GM21390 (cell line): Measurements from ENCODE around the gene SDHAF1.
"Not testable (repeated sequence)": the region's sequence is repeated elsewhere in the genome, so short reads cannot be mapped to it uniquely, and the experiment has no call there.

Source experiments
- ATAC-seq: cut with Tn5 transposase; IDR thresholded peaks from one replicate; pipeline ENCODE4 v1.9.1; 2021; ENCODE audit not compliant: unreplicated experiment

The SDHAF1 gene

GRCh38 chr19:35995048-35995993 lies at the start of gene SDHAF1:
TSS of gene SDHAF1 (plus strand) at chr19:35995188. CDS start at chr19:35995275, 87 bp downstream.
- peak; percentile 77 for ATAC-seq

GRCh38 chr19:35946203-35946602 lies 48.8 kb upstream of the SDHAF1 start:
- no peak for ATAC-seq

- ATAC-seq: no peak
Observed at GRCh38 chr19:35949131-35949530, 45.9 kb upstream of the SDHAF1 start.

- no peak for ATAC-seq
Observed at GRCh38 chr19:35955881-35956634, 38.9 kb upstream of the SDHAF1 start.

- not testable (repeated sequence) for ATAC-seq
Observed at GRCh38 chr19:35957411-35957810, 37.6 kb upstream of the SDHAF1 start.

- ATAC-seq: no peak
Observed at GRCh38 chr19:35958660-35959039, 36.3 kb upstream of the SDHAF1 start.

- no peak for ATAC-seq
Observed at GRCh38 chr19:35959040-35959967, 35.7 kb upstream of the SDHAF1 start.

- ATAC-seq: no peak
Observed at GRCh38 chr19:35959968-35960320, 35.0 kb upstream of the SDHAF1 start.

- ATAC-seq: no peak
Observed at GRCh38 chr19:35960432-35960972, 34.5 kb upstream of the SDHAF1 start.

GRCh38 chr19:35963514-35963913 lies 31.5 kb upstream of the SDHAF1 start:
- ATAC-seq: no peak

- no peak for ATAC-seq
Observed at GRCh38 chr19:35966771-35967170, 28.2 kb upstream of the SDHAF1 start.

- ATAC-seq: no peak
Observed at GRCh38 chr19:35973487-35973886, 21.5 kb upstream of the SDHAF1 start.

GRCh38 chr19:35975608-35976214 lies 19.3 kb upstream of the SDHAF1 start:
- no peak for ATAC-seq

- no peak for ATAC-seq
Observed at GRCh38 chr19:35977446-35978222, 17.4 kb upstream of the SDHAF1 start.

- ATAC-seq: no peak
Observed at GRCh38 chr19:35978271-35978670, 16.7 kb upstream of the SDHAF1 start.

GRCh38 chr19:35978832-35979365 lies 16.1 kb upstream of the SDHAF1 start:
- ATAC-seq: no peak

- not testable (repeated sequence) for ATAC-seq
Observed at GRCh38 chr19:35980997-35981396, 14.0 kb upstream of the SDHAF1 start.

GRCh38 chr19:35983177-35983576 lies 11.8 kb upstream of the SDHAF1 start:
- ATAC-seq: no peak

- no peak for ATAC-seq
Observed at GRCh38 chr19:35986111-35986510, 8.9 kb upstream of the SDHAF1 start.
